ENCODE results near the gene CDC26.
"Not testable (repeated sequence)": the region's sequence is repeated elsewhere in the genome, so short reads cannot be mapped to it uniquely, and the experiment has no call there.

The CDC26 gene

GRCh38 chr9:113238202-113238858, 37.0 kb downstream of the CDC26 start:
- no peak for TF ChIP-seq CTCF (conservative IDR thresholded peaks at IDR 0.05)
- H3K27ac ChIP-seq: no peak overlapping the region

GRCh38 chr9:113237026-113237425, 38.3 kb downstream of the CDC26 start:
- H3K27ac ChIP-seq: no peak overlapping the region
- TF ChIP-seq CTCF (conservative IDR thresholded peaks at IDR 0.05): no peak

GRCh38 chr9:113235701-113236255, 39.6 kb downstream of the CDC26 start:
- not testable (repeated sequence) for H3K27ac ChIP-seq

GRCh38 chr9:113231701-113232100, 43.7 kb downstream of the CDC26 start:
- no peak for TF ChIP-seq CTCF (conservative IDR thresholded peaks at IDR 0.05)
- no peak overlapping the region for H3K27ac ChIP-seq

GRCh38 chr9:113228130-113228665, 47.2 kb downstream of the CDC26 start:
- no peak for TF ChIP-seq CTCF (conservative IDR thresholded peaks at IDR 0.05)
- no peak overlapping the region for H3K27ac ChIP-seq

- H3K27ac ChIP-seq: no peak overlapping the region
- TF ChIP-seq CTCF (conservative IDR thresholded peaks at IDR 0.05): no peak
These were observed 47.9 kb downstream of the CDC26 start for GRCh38 chr9:113227436-113227835.

GRCh38 chr9:113223963-113224362, 51.4 kb downstream of the CDC26 start:
- no peak overlapping the region for H3K27ac ChIP-seq

More at GRCh38 chr9:113223963-113224362, 51.4 kb downstream of the CDC26 start:
- TF ChIP-seq CTCF (conservative IDR thresholded peaks at IDR 0.05): no peak
